AG08396 (cell line): ENCODE measurements around the gene TCIRG1.
"Not testable (repeated sequence)": the region's sequence is repeated elsewhere in the genome, so short reads cannot be mapped to it uniquely, and the experiment has no call there.

Experiments
- DNase-seq: peaks from one replicate; pipeline ENCODE4 v3.0.0; 2012; ENCODE audit warnings: low spot score, mixed read lengths

The TCIRG1 gene

GRCh38 chr11:68083517-68083916 is 44.7 kb downstream of the TCIRG1 start:
- no peak for DNase-seq

DNA sequence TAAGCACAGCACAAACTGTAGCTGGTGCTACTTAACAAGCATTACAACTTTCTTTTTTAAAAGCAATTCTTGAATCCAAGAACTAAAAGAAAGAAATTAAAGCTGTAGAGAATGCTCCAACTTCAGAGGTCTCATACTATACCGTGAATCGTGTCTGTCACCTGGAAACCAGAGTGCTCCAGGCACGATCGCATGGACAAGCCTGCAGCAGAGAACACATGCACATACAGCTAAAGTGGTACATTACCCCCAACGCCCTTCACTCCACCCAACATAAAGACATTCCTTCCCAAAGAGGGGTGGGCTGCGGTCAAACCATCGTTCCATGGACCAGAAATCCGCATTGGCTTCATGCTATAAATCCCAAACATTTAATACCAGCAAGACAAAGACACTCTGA is 50.9 kb downstream of the TCIRG1 start:
- DNase-seq = no peak

DNA sequence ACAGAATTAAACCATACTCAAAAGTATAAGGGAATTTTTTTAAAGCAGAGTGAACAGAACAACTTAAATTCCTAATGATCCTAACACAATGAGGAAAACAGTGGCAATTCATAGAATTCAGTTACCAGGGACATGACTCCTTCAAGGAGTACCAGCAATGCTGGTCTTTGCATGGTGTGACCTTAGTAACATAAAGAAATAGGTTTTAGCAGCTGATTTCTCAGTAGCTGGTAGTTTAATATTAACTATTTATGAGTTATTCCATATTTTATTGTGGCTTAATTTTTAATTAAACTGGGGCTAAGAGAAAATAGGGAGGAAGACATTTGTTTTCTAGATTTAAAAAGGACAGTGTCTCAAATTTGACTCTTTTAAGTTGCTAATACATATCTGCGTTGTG is 51.5 kb downstream of the TCIRG1 start:
- no peak for DNase-seq

DNA sequence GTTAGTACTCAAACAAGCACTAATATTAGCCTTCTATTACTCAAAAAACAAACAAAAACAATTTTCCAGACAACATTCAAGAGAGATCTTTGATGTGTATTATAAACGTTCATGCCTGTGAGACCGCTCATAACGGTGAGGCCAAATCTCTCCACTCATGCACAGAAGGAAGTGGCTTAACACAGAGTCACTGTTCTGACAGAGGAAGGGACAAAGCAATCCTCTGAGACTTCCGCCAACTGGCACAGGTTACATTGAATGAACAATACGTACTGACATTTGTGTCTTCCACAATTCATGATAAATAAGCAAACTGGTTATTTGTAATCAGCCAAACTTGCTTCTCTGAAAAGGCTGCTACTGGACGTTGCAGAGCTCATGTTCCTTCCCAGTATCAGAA is 51.9 kb downstream of the TCIRG1 start:
- DNase-seq = no peak

DNA sequence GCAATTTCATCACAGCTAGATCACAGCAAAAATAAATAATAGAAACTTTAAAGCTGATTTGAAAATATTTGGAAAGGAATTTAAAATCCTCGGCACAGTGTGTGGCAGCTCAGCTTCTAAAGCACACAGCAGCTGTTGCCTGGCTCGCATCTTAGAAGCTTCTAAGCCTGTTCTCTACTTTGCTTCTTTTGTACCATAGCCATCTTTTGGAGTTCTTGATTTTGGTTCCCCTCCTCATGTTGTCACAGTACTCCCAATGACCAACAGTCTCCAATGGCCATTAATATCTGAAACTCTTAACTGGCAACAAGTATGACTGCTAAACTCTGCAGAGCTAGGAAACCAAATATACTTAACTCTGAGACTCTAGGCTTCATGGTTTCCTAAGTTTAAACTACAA is 53.6 kb downstream of the TCIRG1 start:
- no peak for DNase-seq

GRCh38 chr11:68092946-68093345 is 54.1 kb downstream of the TCIRG1 start:
- DNase-seq = not testable (repeated sequence)

DNA sequence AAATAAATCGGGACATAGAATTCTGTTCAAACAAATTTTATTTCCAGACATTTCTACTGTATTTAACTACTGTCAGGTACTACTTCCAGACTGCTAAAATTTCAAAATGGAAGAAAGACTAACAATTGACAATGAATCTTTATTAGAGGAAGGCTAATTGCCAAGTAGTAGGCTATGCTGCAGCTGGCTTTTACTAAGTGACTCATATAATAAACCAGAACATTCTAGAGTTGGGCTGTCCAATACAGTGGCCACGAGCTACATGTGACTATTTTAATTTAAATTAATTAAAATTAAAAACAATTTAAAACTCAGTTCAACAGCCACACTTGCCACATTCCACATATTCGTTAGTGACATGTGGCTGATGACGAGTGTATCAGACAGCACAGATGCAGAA is 54.7 kb downstream of the TCIRG1 start:
- no peak for DNase-seq

DNA sequence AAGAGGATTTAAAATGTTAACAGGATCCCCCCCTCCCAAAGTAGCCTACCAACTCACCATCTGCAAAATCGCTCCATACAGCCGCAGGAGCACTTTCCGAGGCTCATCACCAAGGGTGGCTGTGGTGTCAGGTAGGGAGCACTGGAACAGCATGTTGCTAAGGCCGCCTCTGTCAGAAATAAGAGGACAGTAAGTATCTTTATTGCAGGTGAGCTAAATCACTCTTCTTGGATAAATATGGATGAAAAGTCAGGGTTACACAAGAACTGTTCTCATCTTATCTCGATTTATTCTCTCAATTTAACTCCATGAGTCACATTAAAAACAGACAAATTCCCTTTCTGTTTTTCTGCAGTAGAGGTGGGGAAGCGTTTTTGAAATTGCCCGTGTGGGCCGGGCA is 58.1 kb downstream of the TCIRG1 start:
- no peak for DNase-seq

DNA sequence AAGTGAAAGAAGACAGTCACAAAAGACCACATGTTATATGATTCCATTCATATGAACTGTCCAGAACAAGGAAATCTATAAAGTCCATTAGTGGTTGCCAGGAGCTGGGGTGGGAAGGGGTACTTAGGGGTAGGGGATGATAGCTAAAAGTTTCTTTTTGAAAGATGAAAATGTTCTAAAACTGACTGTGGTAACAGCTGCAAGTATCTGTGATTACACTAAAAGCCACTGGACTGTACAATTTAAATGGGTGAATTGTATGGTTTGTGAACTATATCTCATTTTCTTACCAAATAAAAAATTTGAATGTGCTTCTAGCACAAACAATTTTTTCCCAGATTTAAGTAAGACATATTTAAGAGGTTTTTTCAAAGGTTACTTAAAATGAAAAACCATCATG is 60.2 kb downstream of the TCIRG1 start:
- DNase-seq = no peak

- DNase-seq = no peak
These were observed 60.9 kb downstream of the TCIRG1 start for GRCh38 chr11:68099474-68100405.
